ENCODE results near the gene SLC25A26.

DNA sequence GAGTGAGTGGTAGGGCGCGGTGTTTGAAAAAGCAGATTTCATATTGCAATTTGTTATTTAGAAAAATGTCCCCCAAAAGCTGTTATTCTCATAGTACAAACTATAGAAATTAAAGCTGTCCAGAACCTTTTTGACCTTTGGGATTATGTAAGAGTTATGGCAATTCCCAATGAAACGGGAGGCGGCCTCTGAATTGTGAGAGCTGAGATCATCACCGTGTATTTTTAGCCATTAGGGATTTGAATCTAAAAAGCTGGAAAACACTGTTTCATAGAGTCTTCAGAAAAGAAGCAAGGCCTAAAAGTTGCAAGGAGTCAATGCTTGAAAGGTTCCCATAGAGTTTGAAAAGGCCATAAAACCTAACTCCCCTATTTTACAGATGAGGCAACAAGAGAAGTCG is 38.6 kb upstream of the SLC25A26 start:
- TF ChIP-seq, protein P1, sequence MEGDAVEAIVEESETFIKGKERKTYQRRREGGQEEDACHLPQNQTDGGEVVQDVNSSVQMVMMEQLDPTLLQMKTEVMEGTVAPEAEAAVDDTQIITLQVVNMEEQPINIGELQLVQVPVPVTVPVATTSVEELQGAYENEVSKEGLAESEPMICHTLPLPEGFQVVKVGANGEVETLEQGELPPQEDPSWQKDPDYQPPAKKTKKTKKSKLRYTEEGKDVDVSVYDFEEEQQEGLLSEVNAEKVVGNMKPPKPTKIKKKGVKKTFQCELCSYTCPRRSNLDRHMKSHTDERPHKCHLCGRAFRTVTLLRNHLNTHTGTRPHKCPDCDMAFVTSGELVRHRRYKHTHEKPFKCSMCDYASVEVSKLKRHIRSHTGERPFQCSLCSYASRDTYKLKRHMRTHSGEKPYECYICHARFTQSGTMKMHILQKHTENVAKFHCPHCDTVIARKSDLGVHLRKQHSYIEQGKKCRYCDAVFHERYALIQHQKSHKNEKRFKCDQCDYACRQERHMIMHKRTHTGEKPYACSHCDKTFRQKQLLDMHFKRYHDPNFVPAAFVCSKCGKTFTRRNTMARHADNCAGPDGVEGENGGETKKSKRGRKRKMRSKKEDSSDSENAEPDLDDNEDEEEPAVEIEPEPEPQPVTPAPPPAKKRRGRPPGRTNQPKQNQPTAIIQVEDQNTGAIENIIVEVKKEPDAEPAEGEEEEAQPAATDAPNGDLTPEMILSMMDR (IDR thresholded peaks at IDR 0.05) = no peak
- no peak for TF ChIP-seq POLR2A (IDR thresholded peaks at IDR 0.05)

Data from body of pancreas (tissue), 4 donors.